HepG2 (cell line): ENCODE data around the gene CD7. TPM values are rescaled to one million over a fixed set of nuclear protein-coding genes. Genes with fewer than 3 reads are reported as not detected.

Experiments used
- AKAP8 ChIP-seq: sonication (generic); formaldehyde crosslinking; IDR thresholded peaks from 2 replicates; pipeline ENCODE4 v1.5.1; 2020; ENCODE audit warnings: mild to moderate bottlenecking, missing genetic modification reagents
- KDM4B ChIP-seq: sonication (generic); formaldehyde crosslinking; IDR thresholded peaks from 2 replicates; pipeline ENCODE4 v1.4.0; 2020; ENCODE audit warnings: missing genetic modification reagents
- KMT2B ChIP-seq: IDR thresholded peaks from 2 replicates; pipeline ENCODE4 v1.6.1; 2016; ENCODE audit warnings: missing genetic modification reagents, missing compliant biosample characterization
- MAF1 ChIP-seq: sonication (generic); formaldehyde crosslinking; IDR thresholded peaks from 2 replicates; pipeline ENCODE4 v1.5.0; 2020; ENCODE audit warnings: missing genetic modification reagents, borderline replicate concordance
- MED1 ChIP-seq: sonication (generic); formaldehyde crosslinking; IDR thresholded peaks from 2 replicates; pipeline ENCODE4 v1.4.0; 2020; ENCODE audit warnings: missing genetic modification reagents
- PTBP1 ChIP-seq: fragments of 200-400 bp; formaldehyde crosslinking; IDR thresholded peaks from 2 replicates; pipeline ENCODE4 v1.6.1; 2018; ENCODE audit warnings: low read length, low read depth; ENCODE audit not compliant: poor library complexity, severe bottlenecking
- RBM39 ChIP-seq: fragments of 200-400 bp; formaldehyde crosslinking; IDR thresholded peaks from one replicate; pipeline ENCODE4 v1.6.1; 2018; ENCODE audit warnings: antibody characterized with exemption, mild to moderate bottlenecking, low read depth, low read length; ENCODE audit not compliant: poor library complexity, severe bottlenecking
- SNAPC4 ChIP-seq: sonication (generic); formaldehyde crosslinking; IDR thresholded peaks from 2 replicates; pipeline ENCODE4 v1.4.0; 2020; ENCODE audit warnings: mild to moderate bottlenecking, missing genetic modification reagents
- SP4 ChIP-seq: sonication (generic); formaldehyde crosslinking; IDR thresholded peaks from 2 replicates; pipeline ENCODE4 v1.8.1; 2023; ENCODE audit warnings: mild to moderate bottlenecking, missing genetic modification reagents
- ZNF205 ChIP-seq: IDR thresholded peaks from 2 replicates; pipeline ENCODE4 v1.6.1; 2018; ENCODE audit warnings: missing biosample characterization, missing genetic modification reagents
- ZNF276 ChIP-seq: sonication (generic); formaldehyde crosslinking; IDR thresholded peaks from 2 replicates; pipeline ENCODE4 v1.4.0; 2020; ENCODE audit warnings: mild to moderate bottlenecking, low read depth, missing genetic modification reagents
- ZNF34 ChIP-seq: sonication (generic); formaldehyde crosslinking; IDR thresholded peaks from 2 replicates; pipeline ENCODE4 v1.4.0; 2020; ENCODE audit warnings: mild to moderate bottlenecking, missing genetic modification reagents, borderline replicate concordance
- ZNF354B ChIP-seq: sonication (generic); formaldehyde crosslinking; IDR thresholded peaks from 2 replicates; pipeline ENCODE4 v1.8.0; 2022; ENCODE audit warnings: mild to moderate bottlenecking, missing genetic modification reagents
- ZNF670 ChIP-seq: sonication (generic); formaldehyde crosslinking; IDR thresholded peaks from 2 replicates; pipeline ENCODE4 v1.8.0; 2022; ENCODE audit warnings: mild to moderate bottlenecking, missing genetic modification reagents, borderline replicate concordance
- ZNF816 ChIP-seq: sonication (generic); formaldehyde crosslinking; IDR thresholded peaks from 2 replicates; pipeline ENCODE4 v1.8.0; 2022; ENCODE audit warnings: missing genetic modification reagents, mild to moderate bottlenecking, borderline replicate concordance
- ZNF883 ChIP-seq: sonication (generic); formaldehyde crosslinking; IDR thresholded peaks from 2 replicates; pipeline ENCODE4 v1.5.1; 2020; ENCODE audit warnings: mild to moderate bottlenecking, missing genetic modification reagents; ENCODE audit errors: not compliant biosample characterization
- polyA plus RNA-seq, 8 experiments: library from polyadenylated mRNA; depleted of rRNA in 3 of 8; stranded (reverse) in 7 of 8; unstranded in 1 of 8; fragments of >200 nt; fragmentation: Illumina TruSeq in 4 of 8; extraction: Trizol in 4 of 8; gene quantifications; 2 replicates each; pipeline versions ENCODE4 v1.2.1 to v1.2.3, GENCODE V29; 2011 to 2016; ENCODE audit warnings: low read depth in 4 of 8, missing spikeins in 1 of 8, mixed read lengths in 1 of 8; ENCODE audit not compliant: insufficient read depth in 1 of 8
- total RNA-seq, 5 experiments: library from RNA; depleted of rRNA; stranded (reverse); fragments of >200 nt; fragmentation: Illumina TruSeq; extraction: Trizol; gene quantifications; 2 replicates each; pipeline ENCODE4 v1.2.3, GENCODE V29; 2016; ENCODE audit warnings: low read depth in 1 of 5
- TF ChIP-seq, protein P1 (sequence below): sonication (generic); formaldehyde crosslinking; IDR thresholded peaks from 2 replicates; pipeline ENCODE4 v1.4.0; 2020; ENCODE audit warnings: mild to moderate bottlenecking, missing genetic modification reagents
- TF ChIP-seq, protein P2 (sequence below): sonication (generic); formaldehyde crosslinking; IDR thresholded peaks from 2 replicates; pipeline ENCODE4 v1.5.1; 2020; ENCODE audit warnings: mild to moderate bottlenecking, moderate library complexity, missing genetic modification reagents

The CD7 gene
- total and polyA plus RNA-seq, 2 of the 13 experiments (the other 11 are each of a cell fraction or from before 2014, with no cell fraction given): 67.6 to 76.4 TPM

GRCh38 chr17:82330322-82331239 lies 13.2 kb upstream of the CD7 start (continued):
- TF ChIP-seq SP4 (CRISPR knock-in tag) (peak; percentile 50; the same call in 1 of the 2 replicates), ZNF670 (CRISPR knock-in tag) (peak; percentile 22; the same call in 1 of the 2 replicates), MAF1 (CRISPR knock-in tag) (no peak), ZNF883 (CRISPR knock-in tag) (no peak), RBM39 (peak; percentile 69), ZNF34 (CRISPR knock-in tag) (no peak), KMT2B (CRISPR knock-in tag) (0 out of 2 replicates have a peak, but pooled peaks have one; percentile 36), ZNF354B (CRISPR knock-in tag) (no peak; the same call in 1 of the 2 replicates), AKAP8 (CRISPR knock-in tag) (no peak; the same call in 1 of the 2 replicates), ZNF205 (CRISPR knock-in tag) (peak; percentile 81; the same call in 1 of the 2 replicates), KDM4B (peak; percentile 85; the same call in 1 of the 2 replicates), SNAPC4 (CRISPR knock-in tag) (peak; percentile 61; the same call in 1 of the 2 replicates), ZNF816 (CRISPR knock-in tag) (no peak), MED1 (CRISPR knock-in tag) (peak; percentile 87), PTBP1 (no peak), ZNF276 (peak; percentile 86; the same call in 1 of the 2 replicates)
- TF ChIP-seq, protein P1, sequence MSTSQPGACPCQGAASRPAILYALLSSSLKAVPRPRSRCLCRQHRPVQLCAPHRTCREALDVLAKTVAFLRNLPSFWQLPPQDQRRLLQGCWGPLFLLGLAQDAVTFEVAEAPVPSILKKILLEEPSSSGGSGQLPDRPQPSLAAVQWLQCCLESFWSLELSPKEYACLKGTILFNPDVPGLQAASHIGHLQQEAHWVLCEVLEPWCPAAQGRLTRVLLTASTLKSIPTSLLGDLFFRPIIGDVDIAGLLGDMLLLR (CRISPR knock-in tag): no peak
- TF ChIP-seq, protein P2, sequence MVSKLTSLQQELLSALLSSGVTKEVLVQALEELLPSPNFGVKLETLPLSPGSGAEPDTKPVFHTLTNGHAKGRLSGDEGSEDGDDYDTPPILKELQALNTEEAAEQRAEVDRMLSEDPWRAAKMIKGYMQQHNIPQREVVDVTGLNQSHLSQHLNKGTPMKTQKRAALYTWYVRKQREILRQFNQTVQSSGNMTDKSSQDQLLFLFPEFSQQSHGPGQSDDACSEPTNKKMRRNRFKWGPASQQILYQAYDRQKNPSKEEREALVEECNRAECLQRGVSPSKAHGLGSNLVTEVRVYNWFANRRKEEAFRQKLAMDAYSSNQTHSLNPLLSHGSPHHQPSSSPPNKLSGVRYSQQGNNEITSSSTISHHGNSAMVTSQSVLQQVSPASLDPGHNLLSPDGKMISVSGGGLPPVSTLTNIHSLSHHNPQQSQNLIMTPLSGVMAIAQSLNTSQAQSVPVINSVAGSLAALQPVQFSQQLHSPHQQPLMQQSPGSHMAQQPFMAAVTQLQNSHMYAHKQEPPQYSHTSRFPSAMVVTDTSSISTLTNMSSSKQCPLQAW (CRISPR knock-in tag): peak; percentile 78
